K562 (cell line): ENCODE results near the gene PIP4K2A. TPM values are rescaled to one million over a fixed set of nuclear protein-coding genes. Genes with fewer than 3 reads are reported as not detected.

ENCODE experiments used
- CSDE1 ChIP-seq, 2 experiments: fragments of 450-650 bp; IDR thresholded peaks; 2 replicates each; pipeline ENCODE4 v1.6.1; 2016; ENCODE audit warnings: mild to moderate bottlenecking in 1 of 2
- EHMT2 ChIP-seq: fragments of 450-650 bp; IDR thresholded peaks from 2 replicates; pipeline ENCODE4 v1.6.1; 2018; ENCODE audit warnings: antibody characterized with exemption
- ESRRA ChIP-seq: fragments of 450-650 bp; IDR thresholded peaks from 2 replicates; pipeline ENCODE4 v1.6.1; 2014; ENCODE audit warnings: low read depth, mild to moderate bottlenecking, moderate library complexity, borderline replicate concordance
- ESRRB ChIP-seq: fragments of 250-450 bp; sonication (Bioruptor Pico); IDR thresholded peaks from 2 replicates; pipeline ENCODE4 v1.5.0; 2020; ENCODE audit warnings: mild to moderate bottlenecking, moderate library complexity, borderline replicate concordance
- HCFC1 ChIP-seq: IDR thresholded peaks from 2 replicates; pipeline ENCODE4 v1.6.1; 2012; ENCODE audit warnings: low read depth, low read length, improper control_type of control experiment
- RBBP5 ChIP-seq: fragments of 200-600 bp; sonication (generic); IDR thresholded peaks from 2 replicates; pipeline ENCODE4 v1.6.1; 2012; ENCODE audit warnings: borderline replicate concordance, mild to moderate bottlenecking, low read length, control low read depth, inconsistent platforms; ENCODE audit not compliant: insufficient read depth, poor library complexity, severe bottlenecking
- XRCC5 ChIP-seq: fragments of 200-400 bp; formaldehyde crosslinking; IDR thresholded peaks from 2 replicates; pipeline ENCODE4 v1.6.1; 2017; ENCODE audit warnings: low read depth, mild to moderate bottlenecking, low read length
- YBX1 ChIP-seq: fragments of 450-650 bp; IDR thresholded peaks from 2 replicates; pipeline ENCODE4 v1.7.1; 2016; ENCODE audit warnings: mild to moderate bottlenecking
- ZNF589 ChIP-seq: fragments of 200-800 bp; sonication (Bioruptor generic); IDR thresholded peaks from 2 replicates; pipeline ENCODE4 v1.6.1; 2016; ENCODE audit warnings: low read depth, missing genetic modification characterization, missing compliant biosample characterization
- polyA plus RNA-seq, 8 experiments: library from polyadenylated mRNA; depleted of rRNA in 4 of 8; stranded (reverse) in 5 of 8; unstranded in 3 of 8; fragments of >200 nt; fragmentation: Nextera tagmentation in 2 of 8; fragmentation: Illumina TruSeq in 1 of 8; extraction: Ambion mirVana in 2 of 8; extraction: Trizol in 1 of 8; gene quantifications; 2 replicates each; pipeline versions ENCODE4 v1.2.1 to v1.2.3, GENCODE V29; 2011 to 2014; ENCODE audit warnings: inconsistent platforms in 1 of 8, missing spikeins in 1 of 8
- total RNA-seq, 7 experiments: library from RNA; depleted of rRNA in 6 of 7; stranded (reverse); fragments of >200 nt in 6 of 7; fragmentation: Illumina TruSeq in 2 of 7; extraction: Trizol in 2 of 7; gene quantifications; 2 replicates each; pipeline versions ENCODE4 v1.2.1 to v1.2.3, GENCODE V29; 2011 to 2021; ENCODE audit warnings: low replicate concordance in 1 of 7
- TF ChIP-seq, protein P1 (sequence below): fragments of 450-650 bp; IDR thresholded peaks from 2 replicates; pipeline ENCODE4 v1.6.1; 2018; ENCODE audit not compliant: partially characterized antibody
- TF ChIP-seq, protein P2 (sequence below): sonication (generic); formaldehyde crosslinking; IDR thresholded peaks from 2 replicates; pipeline ENCODE4 v1.5.0; 2020; ENCODE audit warnings: missing genetic modification reagents
- TF ChIP-seq, protein P3 (sequence below): fragments of 450-650 bp; IDR thresholded peaks from one replicate; pipeline ENCODE4 v1.6.1; 2018; ENCODE audit warnings: mild to moderate bottlenecking, moderate library complexity; ENCODE audit not compliant: partially characterized antibody
- TF ChIP-seq, protein P4 (sequence below): fragments of 250-450 bp; sonication (Bioruptor Pico); IDR thresholded peaks from 2 replicates; pipeline ENCODE4 v1.4.0; 2020
- TF ChIP-seq, protein P5 (sequence below): fragments of 200-800 bp; sonication (Bioruptor generic); IDR thresholded peaks from 2 replicates; pipeline ENCODE4 v1.6.1; 2016; ENCODE audit warnings: missing genetic modification characterization, missing compliant biosample characterization

PIP4K2A gene
- total and polyA plus RNA-seq, 9 of the 15 experiments (the other 6 are each of a cell fraction or from before 2014, with no cell fraction given) = 35.6 to 117 (median 71.9) TPM

DNA sequence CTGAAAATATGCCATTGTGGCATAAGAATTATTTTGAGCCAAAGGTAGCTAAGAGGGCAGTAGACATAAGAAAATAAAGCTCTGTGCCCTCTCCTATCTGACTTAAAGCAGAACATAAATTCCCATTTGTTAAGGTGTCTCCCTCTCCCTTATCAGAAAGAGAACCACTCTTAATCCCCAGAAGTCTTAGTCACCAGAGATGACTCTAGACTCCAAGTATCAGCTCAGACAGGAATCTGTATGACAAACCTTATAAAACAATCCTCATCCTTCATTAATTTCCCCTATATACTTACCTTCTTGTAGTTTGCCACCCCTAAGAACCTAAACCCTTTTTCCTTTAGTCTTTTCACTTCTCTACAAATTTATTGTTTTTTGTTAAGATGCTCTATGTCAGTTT is 21.8 kb upstream of the PIP4K2A start (continued):
- TF ChIP-seq YBX1 (no peak), ESRRA (no peak), RBBP5 (no peak), ZNF589 (CRISPR knock-in tag) (no peak), CSDE1 (IDR thresholded peaks at IDR 0.05) (no peak), HCFC1 (no peak), XRCC5 (no peak), ESRRB (CRISPR knock-in tag) (no peak), EHMT2 (no peak; the same call in 1 of the 2 replicates)
- TF ChIP-seq, protein P1, sequence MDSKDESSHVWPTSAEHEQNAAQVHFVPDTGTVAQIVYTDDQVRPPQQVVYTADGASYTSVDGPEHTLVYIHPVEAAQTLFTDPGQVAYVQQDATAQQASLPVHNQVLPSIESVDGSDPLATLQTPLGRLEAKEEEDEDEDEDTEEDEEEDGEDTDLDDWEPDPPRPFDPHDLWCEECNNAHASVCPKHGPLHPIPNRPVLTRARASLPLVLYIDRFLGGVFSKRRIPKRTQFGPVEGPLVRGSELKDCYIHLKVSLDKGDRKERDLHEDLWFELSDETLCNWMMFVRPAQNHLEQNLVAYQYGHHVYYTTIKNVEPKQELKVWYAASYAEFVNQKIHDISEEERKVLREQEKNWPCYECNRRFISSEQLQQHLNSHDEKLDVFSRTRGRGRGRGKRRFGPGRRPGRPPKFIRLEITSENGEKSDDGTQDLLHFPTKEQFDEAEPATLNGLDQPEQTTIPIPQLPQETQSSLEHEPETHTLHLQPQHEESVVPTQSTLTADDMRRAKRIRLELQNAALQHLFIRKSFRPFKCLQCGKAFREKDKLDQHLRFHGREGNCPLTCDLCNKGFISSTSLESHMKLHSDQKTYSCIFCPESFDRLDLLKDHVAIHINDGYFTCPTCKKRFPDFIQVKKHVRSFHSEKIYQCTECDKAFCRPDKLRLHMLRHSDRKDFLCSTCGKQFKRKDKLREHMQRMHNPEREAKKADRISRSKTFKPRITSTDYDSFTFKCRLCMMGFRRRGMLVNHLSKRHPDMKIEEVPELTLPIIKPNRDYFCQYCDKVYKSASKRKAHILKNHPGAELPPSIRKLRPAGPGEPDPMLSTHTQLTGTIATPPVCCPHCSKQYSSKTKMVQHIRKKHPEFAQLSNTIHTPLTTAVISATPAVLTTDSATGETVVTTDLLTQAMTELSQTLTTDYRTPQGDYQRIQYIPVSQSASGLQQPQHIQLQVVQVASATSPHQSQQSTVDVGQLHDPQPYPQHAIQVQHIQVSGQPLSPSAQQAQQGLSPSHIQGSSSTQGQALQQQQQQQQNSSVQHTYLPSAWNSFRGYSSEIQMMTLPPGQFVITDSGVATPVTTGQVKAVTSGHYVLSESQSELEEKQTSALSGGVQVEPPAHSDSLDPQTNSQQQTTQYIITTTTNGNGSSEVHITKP = no peak
- TF ChIP-seq, protein P2, sequence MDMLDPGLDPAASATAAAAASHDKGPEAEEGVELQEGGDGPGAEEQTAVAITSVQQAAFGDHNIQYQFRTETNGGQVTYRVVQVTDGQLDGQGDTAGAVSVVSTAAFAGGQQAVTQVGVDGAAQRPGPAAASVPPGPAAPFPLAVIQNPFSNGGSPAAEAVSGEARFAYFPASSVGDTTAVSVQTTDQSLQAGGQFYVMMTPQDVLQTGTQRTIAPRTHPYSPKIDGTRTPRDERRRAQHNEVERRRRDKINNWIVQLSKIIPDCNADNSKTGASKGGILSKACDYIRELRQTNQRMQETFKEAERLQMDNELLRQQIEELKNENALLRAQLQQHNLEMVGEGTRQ (CRISPR knock-in tag) = no peak
- TF ChIP-seq, protein P3, sequence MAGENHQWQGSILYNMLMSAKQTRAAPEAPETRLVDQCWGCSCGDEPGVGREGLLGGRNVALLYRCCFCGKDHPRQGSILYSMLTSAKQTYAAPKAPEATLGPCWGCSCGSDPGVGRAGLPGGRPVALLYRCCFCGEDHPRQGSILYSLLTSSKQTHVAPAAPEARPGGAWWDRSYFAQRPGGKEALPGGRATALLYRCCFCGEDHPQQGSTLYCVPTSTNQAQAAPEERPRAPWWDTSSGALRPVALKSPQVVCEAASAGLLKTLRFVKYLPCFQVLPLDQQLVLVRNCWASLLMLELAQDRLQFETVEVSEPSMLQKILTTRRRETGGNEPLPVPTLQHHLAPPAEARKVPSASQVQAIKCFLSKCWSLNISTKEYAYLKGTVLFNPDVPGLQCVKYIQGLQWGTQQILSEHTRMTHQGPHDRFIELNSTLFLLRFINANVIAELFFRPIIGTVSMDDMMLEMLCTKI = no peak
- TF ChIP-seq, protein P4, sequence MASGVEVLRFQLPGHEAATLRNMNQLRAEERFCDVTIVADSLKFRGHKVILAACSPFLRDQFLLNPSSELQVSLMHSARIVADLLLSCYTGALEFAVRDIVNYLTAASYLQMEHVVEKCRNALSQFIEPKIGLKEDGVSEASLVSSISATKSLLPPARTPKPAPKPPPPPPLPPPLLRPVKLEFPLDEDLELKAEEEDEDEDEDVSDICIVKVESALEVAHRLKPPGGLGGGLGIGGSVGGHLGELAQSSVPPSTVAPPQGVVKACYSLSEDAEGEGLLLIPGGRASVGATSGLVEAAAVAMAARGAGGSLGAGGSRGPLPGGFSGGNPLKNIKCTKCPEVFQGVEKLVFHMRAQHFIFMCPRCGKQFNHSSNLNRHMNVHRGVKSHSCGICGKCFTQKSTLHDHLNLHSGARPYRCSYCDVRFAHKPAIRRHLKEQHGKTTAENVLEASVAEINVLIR (CRISPR knock-in tag) = no peak
- TF ChIP-seq, protein P5, sequence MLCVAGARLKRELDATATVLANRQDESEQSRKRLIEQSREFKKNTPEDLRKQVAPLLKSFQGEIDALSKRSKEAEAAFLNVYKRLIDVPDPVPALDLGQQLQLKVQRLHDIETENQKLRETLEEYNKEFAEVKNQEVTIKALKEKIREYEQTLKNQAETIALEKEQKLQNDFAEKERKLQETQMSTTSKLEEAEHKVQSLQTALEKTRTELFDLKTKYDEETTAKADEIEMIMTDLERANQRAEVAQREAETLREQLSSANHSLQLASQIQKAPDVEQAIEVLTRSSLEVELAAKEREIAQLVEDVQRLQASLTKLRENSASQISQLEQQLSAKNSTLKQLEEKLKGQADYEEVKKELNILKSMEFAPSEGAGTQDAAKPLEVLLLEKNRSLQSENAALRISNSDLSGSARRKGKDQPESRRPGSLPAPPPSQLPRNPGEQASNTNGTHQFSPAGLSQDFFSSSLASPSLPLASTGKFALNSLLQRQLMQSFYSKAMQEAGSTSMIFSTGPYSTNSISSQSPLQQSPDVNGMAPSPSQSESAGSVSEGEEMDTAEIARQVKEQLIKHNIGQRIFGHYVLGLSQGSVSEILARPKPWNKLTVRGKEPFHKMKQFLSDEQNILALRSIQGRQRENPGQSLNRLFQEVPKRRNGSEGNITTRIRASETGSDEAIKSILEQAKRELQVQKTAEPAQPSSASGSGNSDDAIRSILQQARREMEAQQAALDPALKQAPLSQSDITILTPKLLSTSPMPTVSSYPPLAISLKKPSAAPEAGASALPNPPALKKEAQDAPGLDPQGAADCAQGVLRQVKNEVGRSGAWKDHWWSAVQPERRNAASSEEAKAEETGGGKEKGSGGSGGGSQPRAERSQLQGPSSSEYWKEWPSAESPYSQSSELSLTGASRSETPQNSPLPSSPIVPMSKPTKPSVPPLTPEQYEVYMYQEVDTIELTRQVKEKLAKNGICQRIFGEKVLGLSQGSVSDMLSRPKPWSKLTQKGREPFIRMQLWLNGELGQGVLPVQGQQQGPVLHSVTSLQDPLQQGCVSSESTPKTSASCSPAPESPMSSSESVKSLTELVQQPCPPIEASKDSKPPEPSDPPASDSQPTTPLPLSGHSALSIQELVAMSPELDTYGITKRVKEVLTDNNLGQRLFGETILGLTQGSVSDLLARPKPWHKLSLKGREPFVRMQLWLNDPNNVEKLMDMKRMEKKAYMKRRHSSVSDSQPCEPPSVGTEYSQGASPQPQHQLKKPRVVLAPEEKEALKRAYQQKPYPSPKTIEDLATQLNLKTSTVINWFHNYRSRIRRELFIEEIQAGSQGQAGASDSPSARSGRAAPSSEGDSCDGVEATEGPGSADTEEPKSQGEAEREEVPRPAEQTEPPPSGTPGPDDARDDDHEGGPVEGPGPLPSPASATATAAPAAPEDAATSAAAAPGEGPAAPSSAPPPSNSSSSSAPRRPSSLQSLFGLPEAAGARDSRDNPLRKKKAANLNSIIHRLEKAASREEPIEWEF = no peak
